Cardiac septum (tissue), 1 donor: ENCODE measurements around the gene CTSA. TPM values are rescaled to one million over a fixed set of nuclear protein-coding genes. Genes with fewer than 3 reads are reported as not detected.
"Not testable (repeated sequence)": the region's sequence is repeated elsewhere in the genome, so short reads cannot be mapped to it uniquely, and the experiment has no call there.

Experiments used
- DNase-seq: peaks from one replicate; pipeline ENCODE4 v3.0.0-alpha.2; 2020; ENCODE audit warnings: low spot score
- intact Hi-C: fragments of 100-400 bp; cut with DNase I; formaldehyde crosslinking; loops from one replicate; pipeline ENCODE4 v1.14.0; 2022
- total RNA-seq: library from RNA; stranded (reverse); fragmentation: NEBNext Ultra II Directional; extraction: Animal tissue kit (Norgen Biotek cat#: 25700); gene quantifications from one replicate; pipeline ENCODE4 v1.2.1, GENCODE V29; 2021
- donor health status: DM: no; HTN: no; CAD: no.

The CTSA gene
- total RNA-seq, 1 donor from 2014 or later = 111 TPM

DNA sequence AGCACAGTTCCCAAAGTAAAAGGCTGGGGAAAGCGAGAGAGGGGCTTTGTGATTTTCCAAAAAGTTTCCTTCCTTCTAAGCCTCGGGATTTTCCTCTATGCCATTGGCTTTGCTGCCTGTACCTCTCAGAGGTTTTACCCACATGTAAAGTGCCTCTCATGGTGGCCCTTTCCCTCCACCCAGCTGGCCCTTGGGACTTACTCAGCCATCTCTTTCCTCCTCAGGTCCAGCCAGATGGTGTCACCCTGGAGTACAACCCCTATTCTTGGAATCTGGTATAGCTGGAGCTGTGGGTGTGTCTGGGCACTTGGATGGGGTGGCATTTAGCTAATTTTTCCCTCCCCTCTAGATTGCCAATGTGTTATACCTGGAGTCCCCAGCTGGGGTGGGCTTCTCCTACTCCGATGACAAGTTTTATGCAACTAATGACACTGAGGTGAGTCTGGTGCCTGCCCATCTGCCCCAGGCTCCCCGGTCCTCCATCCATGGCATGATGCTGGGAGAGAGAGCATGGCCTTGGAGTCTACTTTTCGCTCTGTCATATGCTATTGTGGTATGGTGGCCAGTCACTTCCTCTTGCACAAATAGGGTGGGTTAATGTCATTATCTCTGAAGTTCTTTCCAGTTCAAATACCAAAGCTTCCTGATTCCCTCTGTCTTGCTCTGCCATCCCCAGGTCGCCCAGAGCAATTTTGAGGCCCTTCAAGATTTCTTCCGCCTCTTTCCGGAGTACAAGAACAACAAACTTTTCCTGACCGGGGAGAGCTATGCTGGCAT, 1.1 kb downstream of the CTSA start:
- intact Hi-C loops = no loop called here
- no peak for DNase-seq

DNA sequence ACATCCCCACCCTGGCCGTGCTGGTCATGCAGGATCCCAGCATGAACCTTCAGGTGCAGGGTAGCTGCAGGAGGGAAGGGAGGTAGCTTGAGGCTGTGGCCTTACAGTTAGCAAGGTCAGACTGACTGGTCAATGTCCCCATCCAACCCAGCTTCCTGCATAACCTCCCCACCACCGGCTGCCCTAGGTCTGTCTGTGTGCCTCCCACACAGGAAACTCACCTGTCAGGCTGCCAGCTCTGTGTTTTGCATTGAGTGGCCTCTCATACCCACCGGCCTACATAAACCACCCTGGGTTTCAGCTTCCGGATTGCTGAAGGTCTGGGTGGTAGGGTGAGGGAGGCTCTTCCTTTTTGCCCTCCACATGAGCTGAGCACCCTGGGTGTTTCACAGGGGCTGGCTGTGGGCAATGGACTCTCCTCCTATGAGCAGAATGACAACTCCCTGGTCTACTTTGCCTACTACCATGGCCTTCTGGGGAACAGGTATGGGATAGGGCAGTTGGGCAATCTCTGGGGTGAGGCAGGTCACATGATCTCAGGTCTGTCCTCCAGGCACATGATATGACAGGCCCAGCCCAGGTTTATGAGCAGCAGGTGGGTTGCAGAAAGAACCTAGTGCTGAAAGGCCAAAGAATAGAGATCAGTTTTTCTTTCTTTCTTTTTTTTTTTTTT, 1.8 kb downstream of the CTSA start:
- no peak for DNase-seq
- intact Hi-C loops = no loop called here

DNA sequence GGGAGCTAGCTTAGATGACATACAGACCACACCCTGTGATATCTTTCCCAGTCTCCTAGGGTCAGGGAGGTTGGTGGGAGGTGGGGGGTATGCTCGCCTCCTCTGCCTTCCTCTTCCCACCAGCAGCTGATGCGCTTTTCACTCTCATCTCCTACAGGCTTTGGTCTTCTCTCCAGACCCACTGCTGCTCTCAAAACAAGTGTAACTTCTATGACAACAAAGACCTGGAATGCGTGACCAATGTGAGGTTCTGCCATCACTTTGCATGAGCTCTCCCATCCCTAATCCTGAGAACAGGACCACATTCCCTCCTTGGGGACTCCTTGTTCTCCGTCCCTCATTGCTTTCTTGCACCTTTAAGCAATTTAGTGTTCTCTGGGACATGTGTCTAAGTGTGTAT, 2.7 kb downstream of the CTSA start:
- intact Hi-C loops = no loop called here
- DNase-seq = no peak

DNA sequence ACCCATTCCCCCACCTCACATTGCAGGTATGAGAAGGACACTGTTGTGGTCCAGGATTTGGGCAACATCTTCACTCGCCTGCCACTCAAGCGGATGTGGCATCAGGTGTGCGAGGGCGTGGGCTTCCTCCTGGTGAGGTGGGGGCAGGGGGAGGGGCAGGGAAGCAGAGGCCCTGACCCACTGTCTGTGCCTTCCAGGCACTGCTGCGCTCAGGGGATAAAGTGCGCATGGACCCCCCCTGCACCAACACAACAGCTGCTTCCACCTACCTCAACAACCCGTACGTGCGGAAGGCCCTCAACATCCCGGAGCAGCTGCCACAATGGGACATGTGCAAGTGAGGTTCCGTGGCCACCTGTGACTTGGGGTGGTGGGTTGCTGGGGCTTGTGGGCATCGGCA, 3.7 kb downstream of the CTSA start:
- intact Hi-C loops = no loop called here

DNA sequence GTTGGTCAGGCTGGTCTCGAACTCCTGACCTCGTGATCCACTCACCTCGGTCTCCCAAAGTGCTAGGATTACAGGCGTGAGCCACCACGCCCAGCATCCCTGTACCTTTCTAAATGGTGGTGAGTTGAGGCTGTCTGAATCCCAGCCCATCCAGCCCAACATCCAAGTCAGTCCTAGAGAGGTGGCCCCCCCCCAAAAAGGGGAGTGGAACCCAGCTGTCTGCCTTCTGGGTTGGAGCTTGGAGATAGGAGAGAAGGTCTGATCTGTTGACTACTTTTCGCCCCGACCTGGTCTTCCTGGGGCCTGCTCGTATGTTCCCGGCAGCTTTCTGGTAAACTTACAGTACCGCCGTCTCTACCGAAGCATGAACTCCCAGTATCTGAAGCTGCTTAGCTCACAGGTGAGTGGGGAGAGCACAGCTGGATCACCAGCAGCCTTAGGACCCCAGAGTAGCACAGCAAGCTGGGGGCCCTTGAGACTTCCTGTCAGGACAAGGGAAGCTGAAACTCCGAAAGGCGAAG, 5.6 kb downstream of the CTSA start:
- DNase-seq = no peak
- intact Hi-C loops = no loop called here

More for the DNA sequence above, 3.7 kb downstream of the CTSA start:
- DNase-seq = no peak

DNA sequence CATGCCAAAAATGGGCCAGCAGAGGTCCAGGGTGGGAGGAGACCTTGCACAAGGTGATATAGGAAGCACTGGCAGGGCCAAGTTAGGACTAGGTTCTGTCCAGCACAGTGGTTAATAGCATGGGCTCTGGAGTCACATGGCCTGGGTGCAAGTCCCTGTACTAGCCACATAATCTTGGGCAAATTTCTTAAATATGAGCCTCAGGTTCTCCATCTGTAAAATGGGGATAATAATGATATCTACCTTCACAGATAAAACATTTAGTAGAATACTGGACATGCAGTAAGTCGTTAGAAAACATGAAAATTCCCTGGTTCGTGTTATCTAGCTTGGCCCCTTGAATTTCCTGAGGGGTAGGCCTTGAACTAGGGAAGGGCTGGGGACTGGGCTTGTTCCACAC, 6.2 kb downstream of the CTSA start:
- intact Hi-C loops = no loop called here
- no peak for DNase-seq

DNA sequence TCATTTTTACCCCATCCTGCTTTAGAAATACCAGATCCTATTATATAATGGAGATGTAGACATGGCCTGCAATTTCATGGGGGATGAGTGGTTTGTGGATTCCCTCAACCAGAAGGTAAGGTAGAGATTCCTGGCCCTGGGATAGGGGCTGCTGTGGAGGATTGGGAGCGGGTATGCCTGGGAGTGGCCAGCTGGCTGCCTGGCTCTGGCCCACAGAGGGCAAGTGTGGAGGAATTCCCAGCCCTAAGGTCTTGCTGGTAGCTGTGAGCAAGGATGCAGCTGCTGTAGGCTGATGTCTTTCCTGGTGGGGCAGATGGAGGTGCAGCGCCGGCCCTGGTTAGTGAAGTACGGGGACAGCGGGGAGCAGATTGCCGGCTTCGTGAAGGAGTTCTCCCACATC, 6.6 kb downstream of the CTSA start:
- DNase-seq = no peak
- intact Hi-C loops = no loop called here

DNA sequence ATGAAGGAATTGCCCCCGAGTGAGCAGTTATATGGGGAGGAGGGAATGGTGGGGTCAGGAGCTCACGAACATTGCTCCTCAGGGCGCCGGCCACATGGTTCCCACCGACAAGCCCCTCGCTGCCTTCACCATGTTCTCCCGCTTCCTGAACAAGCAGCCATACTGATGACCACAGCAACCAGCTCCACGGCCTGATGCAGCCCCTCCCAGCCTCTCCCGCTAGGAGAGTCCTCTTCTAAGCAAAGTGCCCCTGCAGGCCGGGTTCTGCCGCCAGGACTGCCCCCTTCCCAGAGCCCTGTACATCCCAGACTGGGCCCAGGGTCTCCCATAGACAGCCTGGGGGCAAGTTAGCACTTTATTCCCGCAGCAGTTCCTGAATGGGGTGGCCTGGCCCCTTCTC, 7.2 kb downstream of the CTSA start:
- intact Hi-C loops = no loop called here
- no peak for DNase-seq

DNA sequence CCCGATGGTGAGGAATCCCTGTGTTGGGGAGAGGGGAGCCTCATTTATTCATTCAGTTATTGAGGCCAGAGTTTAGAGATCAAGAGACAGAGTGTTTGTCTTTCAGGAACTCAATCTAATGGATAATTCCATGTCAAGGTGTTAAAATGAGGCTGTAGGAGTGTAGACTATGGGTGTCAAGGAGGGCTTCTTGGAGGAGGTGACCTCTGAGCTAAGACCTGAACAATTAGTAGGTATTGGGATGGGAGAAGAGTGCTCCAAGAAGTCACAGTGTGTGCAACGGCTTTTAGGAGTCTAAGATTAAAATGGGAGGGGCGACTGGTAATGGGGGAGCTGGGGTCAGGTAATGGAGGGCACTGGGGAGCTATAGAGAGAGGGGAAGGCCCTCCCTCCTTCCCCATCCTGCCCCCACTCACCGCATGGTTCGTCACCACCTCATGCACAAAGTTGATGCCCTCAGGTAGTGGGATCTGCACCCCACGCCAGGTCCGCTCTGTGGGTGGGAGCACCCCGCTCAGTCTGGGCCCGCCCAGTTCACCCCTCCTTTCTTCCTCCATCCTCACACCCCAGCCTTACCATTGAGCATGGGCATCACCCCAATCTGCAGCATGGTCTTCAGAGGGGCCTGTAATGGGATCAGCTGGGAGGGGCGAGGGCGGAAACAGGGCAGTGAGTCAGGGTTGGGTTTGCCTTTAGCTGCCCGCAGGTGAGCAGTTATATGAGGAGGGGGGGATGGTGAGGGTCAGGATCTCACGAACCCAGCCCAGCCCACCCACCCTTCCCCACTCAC, 8.1 kb downstream of the CTSA start:
- DNase-seq = no peak
- intact Hi-C loops = no loop called here

DNA sequence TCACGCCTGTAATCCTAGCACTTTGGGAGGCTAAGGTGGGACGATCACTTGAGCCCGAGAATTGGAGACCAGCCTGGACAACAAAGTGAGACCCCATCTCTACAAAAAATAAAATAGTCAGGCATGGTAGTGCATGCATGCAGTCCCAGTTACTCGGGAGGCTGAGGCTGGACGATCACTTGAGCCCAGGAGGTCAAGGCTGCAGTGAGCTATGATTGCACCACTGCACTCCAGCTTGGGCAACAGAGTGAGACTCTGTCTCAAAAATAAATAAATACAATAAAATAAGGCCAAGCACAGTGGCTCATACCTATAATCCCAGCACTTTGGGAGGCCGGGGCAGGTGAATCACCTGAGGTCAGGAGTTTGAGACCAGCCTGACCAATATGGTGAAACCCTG, 10.2 kb downstream of the CTSA start:
- DNase-seq, intact Hi-C loops: not testable (repeated sequence)

DNA sequence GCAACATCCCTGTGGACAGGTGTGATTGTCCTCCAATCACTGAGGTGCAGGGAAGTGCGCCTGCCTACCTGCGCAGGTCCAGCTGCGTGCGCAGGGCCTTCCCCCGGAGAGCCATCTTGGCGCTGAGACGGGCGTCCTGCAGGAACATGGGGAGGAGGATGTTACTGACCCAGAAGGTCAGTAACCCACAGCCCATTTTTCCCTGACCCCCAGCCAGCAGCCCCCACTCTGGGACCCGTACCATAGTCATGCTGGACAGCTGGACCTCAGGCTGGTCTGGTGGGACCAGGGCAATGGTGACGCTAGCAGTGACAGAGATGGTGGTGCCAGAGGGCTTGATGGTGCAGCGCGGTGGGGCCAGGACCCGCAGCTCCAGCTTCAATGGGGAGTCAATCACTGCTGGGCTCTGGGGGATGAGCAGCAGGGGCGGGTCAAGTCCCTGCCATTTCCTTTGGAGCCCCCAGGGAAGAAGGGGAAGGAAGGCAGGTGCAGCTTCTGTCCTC, 11.1 kb downstream of the CTSA start:
- intact Hi-C loops = no loop called here
- DNase-seq = no peak

DNA sequence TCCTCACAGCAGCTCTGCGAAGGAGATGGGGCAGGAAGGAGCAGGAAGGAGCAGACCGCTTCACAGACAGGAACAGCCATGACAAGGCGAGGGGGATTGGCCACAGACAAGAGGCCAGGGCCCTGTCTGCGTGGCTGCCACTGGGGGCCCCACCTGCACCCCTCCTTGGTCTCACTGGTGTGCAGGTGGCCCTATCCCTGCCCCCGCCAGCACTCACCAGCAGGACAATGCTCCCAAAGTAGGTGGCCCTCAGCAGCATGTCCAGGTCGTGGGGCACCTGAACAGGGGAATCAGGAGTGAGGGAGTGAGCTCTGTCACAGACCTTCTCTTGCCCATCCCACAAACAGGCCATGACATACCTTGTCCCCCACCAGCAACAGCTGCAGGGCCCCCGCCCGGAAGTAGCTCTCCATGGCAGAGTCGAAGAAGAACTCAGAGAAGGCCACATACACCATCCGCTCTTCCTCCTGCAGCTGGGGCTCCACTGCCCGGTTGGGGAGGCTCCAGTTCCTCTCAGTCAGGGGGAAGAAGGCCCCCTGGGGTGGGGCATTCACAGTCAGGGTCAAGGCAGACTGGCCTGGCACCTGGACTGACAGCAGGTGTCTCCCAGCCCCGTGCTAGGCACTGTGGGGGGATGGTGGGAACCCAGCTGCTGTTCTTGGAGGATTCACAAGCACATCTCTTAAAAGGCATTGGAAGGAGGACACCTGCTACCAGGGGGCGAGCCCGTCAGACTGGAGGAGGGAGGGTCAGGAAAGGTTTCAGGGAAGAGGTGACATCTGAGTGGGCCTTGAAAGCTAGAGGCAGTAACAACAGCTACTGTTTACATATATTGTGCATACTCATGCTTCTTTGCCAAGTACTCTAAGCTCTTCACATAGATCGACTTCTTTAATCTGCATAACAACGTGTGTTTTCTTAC, 13.7 kb downstream of the CTSA start:
- DNase-seq = no peak
- intact Hi-C loops = no loop called here

DNA sequence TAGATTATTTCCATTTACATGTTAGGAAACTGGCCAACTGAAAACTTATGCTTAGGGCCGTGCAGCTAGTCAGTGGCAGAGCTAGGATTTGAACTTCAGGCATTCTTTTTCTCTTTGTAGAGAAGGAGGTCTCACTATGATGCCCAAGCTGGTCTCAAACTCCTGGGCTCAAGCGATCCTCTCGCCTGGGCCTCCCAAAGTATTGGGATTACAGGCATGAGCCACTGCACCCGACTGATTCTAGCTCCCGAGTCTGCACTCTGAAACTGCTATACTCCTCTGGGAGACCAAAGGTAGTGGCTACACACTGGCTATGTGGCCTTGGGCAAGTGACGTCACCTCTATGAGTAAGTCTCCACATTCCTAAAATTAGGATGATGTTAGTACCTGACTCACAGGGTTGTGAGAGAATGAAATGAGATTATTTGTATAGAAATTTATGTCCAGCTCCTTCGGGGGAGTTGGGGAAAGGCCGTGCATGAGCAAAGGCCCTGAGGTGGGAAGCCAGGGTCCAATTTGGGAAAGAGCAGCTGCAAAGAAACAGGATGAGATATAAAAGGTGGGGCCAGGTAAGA, 14.5 kb downstream of the CTSA start:
- intact Hi-C loops = no loop called here
- no peak for DNase-seq

DNA sequence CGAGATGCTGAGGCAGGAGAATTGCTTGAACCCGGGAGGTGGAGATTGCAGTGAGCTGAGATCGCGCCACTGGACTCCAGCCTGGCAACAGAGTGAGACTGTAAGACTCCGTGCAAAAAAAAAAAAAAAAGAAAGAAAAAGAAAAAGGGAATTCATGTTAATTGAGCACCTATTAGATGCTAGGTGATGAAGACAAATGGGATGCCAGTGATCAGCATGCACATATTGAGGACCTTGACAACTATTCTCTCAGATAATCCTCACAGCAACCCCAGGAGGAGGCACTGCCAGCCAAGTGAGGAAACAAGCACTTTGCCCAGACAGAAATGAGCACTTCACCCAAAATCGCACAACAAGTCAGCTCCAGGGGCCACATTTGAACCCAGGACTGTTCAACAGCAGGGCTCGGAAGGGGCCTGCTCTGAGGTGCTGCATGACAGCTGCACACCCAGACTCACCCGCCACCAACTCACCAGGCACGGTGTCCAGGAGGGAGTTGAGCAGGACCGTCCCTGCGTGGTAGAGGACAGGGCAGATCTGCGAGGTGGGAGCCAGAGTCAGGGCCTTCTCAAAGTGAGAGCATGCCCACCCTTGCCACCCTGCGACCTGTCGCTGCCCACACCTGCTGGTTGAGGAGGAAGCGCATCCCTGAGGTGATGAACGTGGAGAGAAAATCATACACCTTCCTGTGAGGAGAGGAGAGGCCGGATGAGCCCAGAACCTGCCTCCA, 16.2 kb downstream of the CTSA start:
- intact Hi-C loops = no loop called here
- no peak for DNase-seq

DNA sequence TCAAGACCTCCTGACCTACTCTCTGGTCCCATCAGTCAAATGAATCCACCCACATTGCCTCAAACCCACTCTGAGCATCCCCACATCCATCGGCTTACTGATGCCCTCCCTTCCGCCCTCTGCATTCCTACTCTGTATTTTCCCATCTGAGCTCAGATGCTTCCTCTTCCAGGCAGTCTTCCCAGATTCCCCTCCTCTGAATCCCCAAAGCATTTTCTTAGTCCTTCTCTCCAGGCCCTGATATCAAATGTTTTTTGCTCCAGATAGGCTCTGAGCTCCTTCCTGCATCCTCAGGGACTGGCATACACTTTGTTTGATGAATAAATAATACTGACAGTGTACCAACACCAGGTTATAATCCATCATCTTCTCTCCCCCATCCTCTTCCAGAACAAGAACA, 16.9 kb downstream of the CTSA start:
- intact Hi-C loops = no loop called here
- no peak for DNase-seq

DNA sequence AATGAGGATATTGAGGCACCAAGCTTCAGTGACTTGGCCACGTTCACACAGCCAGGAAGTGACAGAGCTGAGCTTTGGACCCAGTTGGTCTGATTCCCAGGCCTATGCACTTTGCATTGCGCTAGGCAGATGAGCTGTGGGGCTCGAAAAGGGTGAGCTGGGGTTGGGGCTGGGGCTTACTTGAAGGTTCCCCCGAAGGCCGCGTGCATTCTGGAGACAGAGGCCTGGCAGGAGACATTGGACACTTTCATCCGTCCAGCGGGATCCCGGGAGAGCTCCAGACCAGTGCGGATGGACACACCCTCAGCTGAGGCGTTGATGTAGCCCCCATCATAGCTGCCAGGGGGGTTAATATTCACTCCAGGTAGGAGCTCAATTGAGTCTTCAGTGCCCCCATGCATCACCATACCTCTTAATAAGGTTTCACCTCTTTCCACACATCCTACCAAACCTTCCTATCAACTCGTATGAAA, 18.2 kb downstream of the CTSA start:
- DNase-seq = no peak
- intact Hi-C loops = no loop called here

DNA sequence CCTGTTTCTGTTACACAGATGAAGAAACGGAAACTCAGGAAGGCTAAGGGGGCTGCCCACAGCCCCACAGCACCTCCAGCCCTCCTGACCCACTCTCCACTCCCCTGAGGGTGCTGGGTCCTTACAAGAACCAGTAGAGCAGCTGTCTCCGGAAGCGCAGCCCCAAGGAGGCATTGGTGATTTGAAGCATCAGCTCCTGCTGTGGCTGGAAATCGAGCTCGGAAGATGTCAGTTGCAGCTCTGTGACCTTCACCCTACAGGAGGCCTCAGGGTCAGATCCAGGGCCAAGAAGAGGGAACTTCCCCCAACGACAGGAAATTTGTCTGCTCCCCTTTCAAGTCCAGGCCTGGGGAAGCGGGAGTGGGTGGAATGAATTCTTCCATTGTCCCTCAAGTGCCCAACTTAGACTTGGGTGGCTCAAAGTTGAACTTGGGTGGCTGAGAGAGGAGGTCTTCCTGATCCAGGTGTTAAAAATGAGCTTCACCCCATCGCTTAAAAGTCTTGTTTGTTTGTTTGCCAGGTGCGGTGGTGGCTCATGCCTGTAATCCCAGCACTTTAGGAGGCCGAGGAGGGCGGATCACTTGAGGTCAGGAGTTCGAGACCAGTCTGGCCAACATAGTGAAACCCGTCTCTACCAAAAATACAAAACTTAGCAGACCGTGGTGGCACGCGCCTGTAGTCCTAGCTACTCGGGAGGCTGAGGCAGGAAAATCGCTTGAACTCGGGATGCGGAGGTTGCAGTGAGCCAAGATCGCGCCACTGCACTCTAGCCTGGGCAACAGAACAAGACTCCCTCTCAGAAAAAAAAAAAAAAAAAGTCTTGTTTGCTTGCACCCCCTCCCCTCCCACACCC, 18.9 kb downstream of the CTSA start:
- no peak for DNase-seq
- intact Hi-C loops = no loop called here
